Stimulated activated CD8-positive, alpha-beta memory T cell treated with anti-CD3 and anti-CD28 coated beads, Interleukin-2, amount 100 ng/mL, for 48 hours (primary cell): ENCODE measurements around the gene RMDN3.
A peak's percentile ranks its signal among the peaks of the same experiment; 100 is the strongest.

ENCODE experiments used
- DNase-seq, 2 donors: peaks; one replicate each; pipeline ENCODE4 v3.0.0-alpha.2; 2020; ENCODE audit warnings: low read depth in 2 of 2

The RMDN3 gene

GRCh38 chr15:40772014-40772413 lies 17.0 kb upstream of the RMDN3 start:
- DNase-seq = no peak

GRCh38 chr15:40771242-40771641 lies 16.2 kb upstream of the RMDN3 start:
- DNase-seq = no peak

DNA sequence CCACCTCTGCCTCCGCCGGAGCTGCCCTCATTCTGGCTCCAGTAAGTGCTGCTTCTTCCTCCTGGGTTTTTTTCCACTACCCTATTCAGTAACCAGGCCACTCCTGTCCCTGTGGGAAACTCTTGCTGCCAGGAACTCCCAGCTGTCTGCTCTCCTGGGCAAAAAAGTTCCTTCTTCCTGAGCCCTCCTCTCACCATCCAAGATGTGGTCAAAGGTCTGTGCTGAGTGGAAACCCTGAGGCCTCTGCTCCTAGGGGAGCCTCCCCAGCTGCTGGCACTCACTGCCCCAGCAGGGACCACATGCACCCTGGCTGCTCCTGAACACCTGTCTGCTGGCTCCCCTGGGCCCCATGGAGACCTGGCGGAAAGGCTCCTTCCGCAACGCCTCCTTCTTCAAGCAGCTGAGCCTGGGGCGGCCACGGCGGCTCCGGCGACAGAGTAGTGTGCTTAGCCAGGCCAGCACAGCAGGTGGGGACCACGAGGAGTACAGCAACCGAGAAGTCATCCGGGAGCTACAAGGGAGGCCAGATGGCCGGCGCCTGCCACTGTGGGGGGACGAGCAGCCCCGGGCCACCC lies 15.2 kb upstream of the RMDN3 start:
- no peak for DNase-seq

- DNase-seq = peak in 1 of 2 donors; percentile 49
These were observed 14.5 kb upstream of the RMDN3 start, which contains the start of gene C15orf62 for GRCh38 chr15:40769274-40770146. Gene C15orf62 (plus strand): TSS chr15:40769980. CDS start chr15:40770496, 516 bp downstream.

GRCh38 chr15:40768521-40769273 lies 13.6 kb upstream of the RMDN3 start:
- DNase-seq = no peak

DNA sequence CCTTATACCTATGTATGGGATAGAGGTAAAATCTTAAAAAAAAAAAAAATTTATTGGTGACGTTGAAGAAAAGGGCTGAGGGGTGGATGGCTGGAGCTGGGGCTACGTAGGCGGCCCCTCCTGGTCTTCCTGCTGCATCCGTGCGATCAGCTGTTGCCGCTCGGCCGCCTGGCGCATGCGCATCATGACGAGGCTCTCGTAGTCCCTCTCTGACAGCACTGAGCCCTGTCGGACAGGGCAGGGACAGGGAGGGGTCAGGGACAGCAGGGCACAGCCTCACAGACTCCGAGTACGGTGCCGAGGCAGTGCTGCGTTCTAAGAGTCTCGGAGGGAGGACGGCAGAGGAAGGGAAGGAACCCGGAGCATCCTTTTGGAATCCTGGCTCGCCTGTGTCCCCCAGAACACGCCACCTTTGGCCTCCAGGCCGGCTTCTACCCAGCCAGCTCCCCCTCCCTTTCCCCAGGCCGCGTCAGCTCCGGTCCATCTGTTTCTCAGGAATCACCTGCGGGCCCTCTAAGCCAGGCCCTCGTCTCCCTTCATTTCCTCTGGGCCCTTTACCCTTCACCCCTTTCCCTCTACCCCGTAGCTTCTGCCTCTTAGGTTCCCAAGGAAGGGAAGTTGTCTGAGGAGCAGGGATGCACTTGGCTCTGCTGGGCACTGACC lies 12.9 kb upstream of the RMDN3 start:
- no peak for DNase-seq

- DNase-seq = no peak
These were observed 12.1 kb upstream of the RMDN3 start for GRCh38 chr15:40766906-40767837.

DNA sequence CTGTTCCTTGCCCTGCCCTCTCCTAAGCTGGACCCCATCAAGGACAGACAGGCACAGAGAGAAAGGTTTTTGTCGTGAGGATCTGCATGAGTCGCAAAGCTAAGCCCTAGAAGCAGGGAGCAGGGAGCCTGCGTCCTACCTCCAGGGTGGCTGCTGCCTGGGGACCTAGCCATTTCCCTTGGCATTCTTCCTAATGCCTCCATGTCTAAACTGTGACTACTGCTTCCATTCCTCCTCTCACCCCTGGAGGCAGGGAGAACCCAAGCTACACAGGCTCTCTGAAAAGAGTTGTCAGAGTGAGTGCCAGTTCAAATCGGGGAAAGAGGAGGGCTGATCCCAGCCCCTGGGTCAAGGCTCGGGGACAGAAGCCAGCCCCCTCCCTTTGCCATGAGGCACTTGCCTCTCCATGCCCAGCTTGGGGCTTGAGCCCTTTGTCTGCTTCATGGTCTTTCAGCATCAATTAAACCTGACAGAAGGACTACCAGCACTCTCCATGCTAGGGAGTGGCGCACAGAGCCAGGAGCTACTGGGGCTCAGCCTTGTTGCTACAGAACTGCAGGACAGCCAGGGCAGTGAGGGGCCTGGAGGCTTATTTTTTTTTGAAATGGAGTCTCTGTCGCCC lies 11.3 kb upstream of the RMDN3 start:
- no peak for DNase-seq

GRCh38 chr15:40764629-40765103 lies 9.6 kb upstream of the RMDN3 start:
- DNase-seq = no peak

GRCh38 chr15:40763801-40764628 lies 9.0 kb upstream of the RMDN3 start, which contains the start of gene GCHFR:
Gene GCHFR (plus strand): TSS chr15:40764068. CDS start chr15:40764181, 113 bp downstream.
- peak in 1 of 2 donors; percentile 61 for DNase-seq

DNA sequence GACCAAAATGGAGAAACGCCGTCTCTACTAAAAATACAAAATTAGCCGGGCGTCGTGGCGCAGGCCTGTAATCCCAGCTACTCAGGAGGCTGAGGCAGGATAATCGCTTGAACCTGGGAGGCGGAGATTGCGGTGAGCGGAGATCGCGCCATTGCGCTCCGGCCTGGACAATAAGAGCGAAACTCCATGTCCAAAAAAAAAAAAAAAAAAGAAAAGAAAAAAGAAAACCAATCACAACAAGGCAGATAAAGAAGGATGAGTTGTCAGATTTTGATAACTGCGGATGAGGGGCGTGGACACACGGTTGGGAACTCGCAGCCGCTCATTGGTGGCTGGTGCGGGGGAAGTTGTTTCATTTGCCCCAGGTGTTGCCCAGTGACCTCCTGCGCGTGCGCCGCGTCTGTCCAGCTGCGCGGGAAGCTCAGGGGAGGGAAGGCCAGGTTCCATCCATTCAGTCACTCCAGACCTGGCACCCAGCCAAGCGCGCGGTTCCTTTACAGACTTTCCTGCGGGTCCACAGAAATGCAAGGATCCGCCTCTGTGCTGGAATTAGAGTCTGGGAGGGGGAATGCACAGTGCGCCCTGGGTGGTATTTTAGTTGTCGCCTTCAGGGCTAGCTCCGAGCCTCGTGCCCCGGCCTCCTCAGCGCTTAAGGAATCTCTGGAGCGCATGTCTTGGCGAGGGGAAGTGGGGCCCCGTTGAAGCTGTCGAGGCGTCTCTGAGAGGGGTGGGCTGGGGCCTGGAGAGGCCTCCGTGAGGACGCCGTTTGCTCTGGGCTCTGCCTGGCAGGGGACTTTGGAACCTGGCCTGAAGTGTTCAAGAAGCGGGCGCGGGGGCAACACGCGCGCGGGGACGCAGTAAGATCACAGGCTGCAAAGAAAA lies 8.1 kb upstream of the RMDN3 start:
- DNase-seq = no peak

- DNase-seq = no peak
These were observed 4.9 kb upstream of the RMDN3 start for GRCh38 chr15:40759961-40760360.

GRCh38 chr15:40756938-40757337 lies 1.9 kb upstream of the RMDN3 start:
- DNase-seq = no peak

DNA sequence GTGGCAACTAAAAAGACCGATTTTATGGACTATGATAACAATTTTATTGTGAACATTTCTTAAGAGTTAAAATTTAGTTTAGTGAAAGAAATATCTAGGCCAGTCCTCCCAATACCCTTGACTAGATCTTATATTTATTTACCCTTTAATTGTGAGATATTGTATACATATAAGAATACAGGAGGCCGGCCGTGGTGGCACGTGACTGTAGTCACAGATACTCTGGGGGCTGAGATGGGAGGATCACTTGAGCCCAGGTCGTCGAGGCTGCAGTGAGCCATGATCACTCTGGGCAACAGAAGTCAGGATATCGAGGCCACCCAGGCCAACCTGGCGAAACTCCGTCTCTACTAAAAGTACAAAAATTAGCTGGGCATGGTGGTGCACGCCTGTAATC lies 756 bp upstream of the RMDN3 start:
- no peak for DNase-seq

- no peak for DNase-seq
These were observed 526 bp downstream of the RMDN3 start for GRCh38 chr15:40754574-40754882.

DNA sequence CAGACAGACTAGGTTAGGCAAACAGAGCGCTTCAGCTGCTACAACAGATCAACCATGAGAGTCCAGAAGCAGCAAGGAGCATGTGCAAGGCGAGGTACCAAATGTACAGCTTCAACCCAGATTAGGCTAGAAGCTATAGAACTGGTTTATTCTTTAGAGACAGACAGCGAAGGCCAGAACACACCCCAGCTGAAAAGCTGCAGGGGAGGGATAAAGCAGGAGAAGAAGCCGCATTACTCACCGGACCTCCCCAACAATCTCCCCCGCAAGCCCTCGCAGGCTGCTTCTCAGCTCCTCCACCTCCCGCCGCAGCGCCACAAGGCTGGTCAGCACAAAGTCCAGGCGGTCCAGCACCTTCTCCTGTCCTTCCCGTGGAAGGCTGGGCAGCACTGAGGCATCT lies 3.3 kb downstream of the RMDN3 start:
- no peak for DNase-seq

DNA sequence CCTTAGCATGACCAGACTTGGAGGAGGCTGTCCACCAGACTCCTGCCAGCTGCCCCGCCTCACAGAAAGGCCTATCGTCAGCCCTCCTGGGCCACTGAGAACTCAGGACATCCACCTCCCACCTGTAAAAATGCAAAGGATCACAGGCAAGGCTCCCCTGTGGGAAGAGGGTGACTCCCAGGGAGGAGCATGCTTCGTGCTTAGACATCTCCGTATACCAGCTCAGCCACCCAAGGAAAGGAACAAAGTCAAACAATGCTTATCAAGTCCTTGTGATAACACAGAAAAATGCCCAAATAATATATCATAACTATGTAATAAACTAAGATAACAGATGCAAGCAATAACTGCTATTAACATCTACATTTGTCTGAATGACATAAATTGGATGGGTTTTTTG lies 4.2 kb downstream of the RMDN3 start:
- DNase-seq = no peak

DNA sequence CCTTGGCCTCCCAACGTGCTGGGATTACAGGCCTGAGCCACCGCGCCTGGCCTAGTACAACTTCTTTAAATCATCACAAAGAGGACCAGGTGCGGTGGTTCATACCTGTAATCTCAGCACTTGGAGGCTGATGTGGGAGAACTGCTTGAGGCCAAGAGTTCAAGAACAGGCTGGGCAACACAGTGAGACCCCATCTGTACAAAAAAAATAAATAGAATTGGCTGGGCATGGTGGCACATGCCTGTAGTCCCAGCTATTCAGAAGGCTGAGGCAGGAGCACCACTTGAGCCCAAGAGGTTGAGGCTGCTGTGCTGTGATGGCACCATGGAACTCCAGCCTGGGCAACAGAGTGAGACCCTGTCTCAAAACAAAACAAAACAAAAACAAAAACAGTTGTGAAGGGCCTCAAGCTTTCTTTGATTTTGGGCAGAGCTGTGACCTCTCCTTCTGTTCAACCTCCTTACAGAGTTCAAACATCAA lies 5.9 kb downstream of the RMDN3 start:
- no peak for DNase-seq
